Epithelial cell of proximal tubule (primary cell): Measurements from ENCODE around the gene ADARB2. TPM values are rescaled to one million over a fixed set of nuclear protein-coding genes. Genes with fewer than 3 reads are reported as not detected.
"Not testable (repeated sequence)": the region's sequence is repeated elsewhere in the genome, so short reads cannot be mapped to it uniquely, and the experiment has no call there.

Experiments used
- DNase-seq: peaks from one replicate; pipeline ENCODE4 v3.0.0-alpha.2; 2011; ENCODE audit warnings: low read depth
- H3K4me3 ChIP-seq: 2 replicates; pipeline ENCODE4 v1.5.1; 2011; ENCODE audit warnings: low read depth, mild to moderate bottlenecking, low read length
- total RNA-seq: library from RNA; depleted of rRNA; stranded (reverse); fragments of >200 nt; gene quantifications from 2 replicates; pipeline ENCODE4 v1.2.3, GENCODE V29; 2015
- TF ChIP-seq, protein P1 (sequence below): conservative IDR thresholded peaks from 2 replicates; pipeline ENCODE4 v1.5.1; 2012; ENCODE audit warnings: low read depth, mild to moderate bottlenecking, low read length

ADARB2 gene
- total RNA-seq, 1 donor from 2014 or later: 0.63 TPM

DNA sequence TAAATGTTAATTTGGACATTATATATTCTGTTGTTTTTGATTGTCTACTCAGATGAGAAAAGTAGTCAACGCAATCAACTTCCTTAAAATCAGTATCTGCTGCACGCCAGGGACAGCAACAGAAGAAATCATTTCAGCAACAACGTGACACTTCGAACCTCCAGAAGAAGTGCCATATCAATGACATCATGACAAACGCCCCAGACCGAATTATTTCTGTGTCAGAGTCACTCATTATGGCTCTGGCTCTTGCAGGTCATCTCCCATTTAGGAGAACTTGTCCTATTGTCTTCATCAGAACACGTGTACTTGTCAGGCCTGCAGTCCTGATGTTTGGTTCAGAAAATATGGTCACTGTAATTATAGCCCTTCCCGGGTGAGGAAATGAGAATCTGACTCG, 276.3 kb downstream of the ADARB2 start:
- H3K4me3 ChIP-seq: no peak overlapping the region
- no peak for DNase-seq
- TF ChIP-seq, protein P1, sequence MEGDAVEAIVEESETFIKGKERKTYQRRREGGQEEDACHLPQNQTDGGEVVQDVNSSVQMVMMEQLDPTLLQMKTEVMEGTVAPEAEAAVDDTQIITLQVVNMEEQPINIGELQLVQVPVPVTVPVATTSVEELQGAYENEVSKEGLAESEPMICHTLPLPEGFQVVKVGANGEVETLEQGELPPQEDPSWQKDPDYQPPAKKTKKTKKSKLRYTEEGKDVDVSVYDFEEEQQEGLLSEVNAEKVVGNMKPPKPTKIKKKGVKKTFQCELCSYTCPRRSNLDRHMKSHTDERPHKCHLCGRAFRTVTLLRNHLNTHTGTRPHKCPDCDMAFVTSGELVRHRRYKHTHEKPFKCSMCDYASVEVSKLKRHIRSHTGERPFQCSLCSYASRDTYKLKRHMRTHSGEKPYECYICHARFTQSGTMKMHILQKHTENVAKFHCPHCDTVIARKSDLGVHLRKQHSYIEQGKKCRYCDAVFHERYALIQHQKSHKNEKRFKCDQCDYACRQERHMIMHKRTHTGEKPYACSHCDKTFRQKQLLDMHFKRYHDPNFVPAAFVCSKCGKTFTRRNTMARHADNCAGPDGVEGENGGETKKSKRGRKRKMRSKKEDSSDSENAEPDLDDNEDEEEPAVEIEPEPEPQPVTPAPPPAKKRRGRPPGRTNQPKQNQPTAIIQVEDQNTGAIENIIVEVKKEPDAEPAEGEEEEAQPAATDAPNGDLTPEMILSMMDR: no peak

DNA sequence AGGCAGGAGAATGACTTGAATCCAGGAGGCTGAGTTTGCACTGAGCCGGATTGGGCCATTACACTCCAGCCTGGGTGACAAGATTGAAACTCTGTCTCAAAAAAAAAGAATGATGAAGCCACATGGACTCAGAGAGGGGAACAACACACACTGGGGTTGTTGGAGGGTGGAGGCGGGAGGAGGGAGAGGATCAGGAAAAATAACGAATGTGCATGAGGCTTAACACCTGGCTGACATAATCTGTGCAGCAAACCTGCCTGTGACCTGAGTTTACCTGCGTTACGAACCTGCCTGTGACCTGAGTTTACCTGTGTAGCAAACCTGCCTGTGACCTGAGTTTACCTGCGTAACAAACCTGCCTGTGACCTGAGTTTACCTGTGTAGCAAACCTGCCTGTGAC, 277.7 kb downstream of the ADARB2 start:
- H3K4me3 ChIP-seq, DNase-seq: not testable (repeated sequence)

DNA sequence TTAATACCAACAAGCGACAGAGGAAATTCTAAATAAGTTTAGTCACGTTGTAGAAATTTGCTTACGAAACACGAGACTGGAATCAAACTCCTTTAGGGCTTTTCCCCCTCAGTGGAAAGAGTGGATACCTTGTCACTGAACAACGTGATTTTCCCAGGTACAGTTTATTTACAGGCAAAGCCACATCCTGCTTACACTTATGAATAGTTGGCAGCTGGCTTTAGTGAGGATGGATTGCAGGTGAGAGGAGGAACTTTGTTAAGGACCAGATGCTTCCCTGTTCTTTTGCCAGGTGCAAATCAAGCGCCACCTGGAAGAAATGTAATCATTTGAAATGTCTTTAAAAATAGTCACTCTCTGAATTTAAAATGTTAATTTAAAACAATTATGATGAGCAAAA, 282.4 kb downstream of the ADARB2 start:
- DNase-seq: no peak
- H3K4me3 ChIP-seq: no peak overlapping the region
- TF ChIP-seq, protein P1: no peak

DNA sequence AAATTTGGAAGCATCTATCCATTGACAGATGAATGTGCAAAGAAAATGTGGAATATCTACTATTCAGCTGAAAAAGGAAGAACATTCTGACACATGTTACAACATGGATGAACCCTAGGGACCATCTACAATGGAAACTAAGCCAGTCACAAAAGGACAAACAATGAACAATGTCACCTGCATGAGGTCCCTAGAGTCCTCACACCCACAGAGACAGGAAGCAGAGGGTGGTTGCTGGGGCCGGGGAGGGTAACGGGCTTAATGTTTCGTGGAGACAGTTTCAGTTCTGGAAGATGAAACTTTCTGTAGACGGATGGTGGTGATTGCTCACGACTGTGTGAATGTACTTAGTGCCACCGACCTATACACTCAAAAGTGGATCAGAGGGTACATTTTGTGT, 282.9 kb downstream of the ADARB2 start:
- TF ChIP-seq, protein P1: no peak
- H3K4me3 ChIP-seq: no peak overlapping the region
- DNase-seq: no peak

DNA sequence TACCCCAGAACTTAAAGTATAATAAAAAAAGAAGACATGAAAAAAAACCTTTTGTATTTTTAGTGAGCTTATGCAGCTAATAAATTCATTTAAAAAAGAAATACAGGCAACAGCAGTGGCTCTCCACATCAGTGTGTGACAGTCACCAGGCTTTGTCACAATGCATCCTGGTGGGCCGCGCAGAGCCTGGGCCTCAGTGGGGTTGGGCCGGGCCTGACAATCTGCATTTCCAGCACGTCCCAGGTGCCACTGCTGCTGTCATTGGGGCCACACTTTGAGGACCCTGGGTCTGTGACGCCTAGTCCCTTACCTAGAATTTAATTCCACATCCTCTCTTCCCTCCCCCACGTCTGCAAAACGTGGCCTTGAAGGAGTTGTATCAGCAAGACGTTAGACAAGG, 284.5 kb downstream of the ADARB2 start:
- TF ChIP-seq, protein P1: no peak
- no peak for DNase-seq
- H3K4me3 ChIP-seq: no peak overlapping the region

DNA sequence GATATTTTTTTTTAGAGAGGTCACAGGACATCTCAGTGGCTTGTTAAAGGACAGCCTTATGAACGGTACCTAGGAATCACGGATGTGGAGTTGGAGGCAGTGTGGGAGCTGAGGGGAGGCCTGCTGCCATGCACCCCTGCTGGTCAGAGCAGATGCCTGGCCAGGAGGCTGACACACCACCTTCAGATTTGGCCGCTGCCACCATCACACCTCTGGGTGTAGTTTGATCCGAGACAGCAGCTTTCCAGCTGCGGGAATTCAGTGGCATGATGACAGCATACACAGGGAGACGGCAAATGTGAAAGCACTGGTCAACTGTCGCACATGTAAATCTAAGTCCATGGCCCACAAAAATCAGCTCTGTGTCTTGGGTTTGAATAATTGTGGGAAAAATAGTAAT, 285.4 kb downstream of the ADARB2 start:
- DNase-seq: no peak
- TF ChIP-seq, protein P1: no peak
- H3K4me3 ChIP-seq: no peak overlapping the region

DNA sequence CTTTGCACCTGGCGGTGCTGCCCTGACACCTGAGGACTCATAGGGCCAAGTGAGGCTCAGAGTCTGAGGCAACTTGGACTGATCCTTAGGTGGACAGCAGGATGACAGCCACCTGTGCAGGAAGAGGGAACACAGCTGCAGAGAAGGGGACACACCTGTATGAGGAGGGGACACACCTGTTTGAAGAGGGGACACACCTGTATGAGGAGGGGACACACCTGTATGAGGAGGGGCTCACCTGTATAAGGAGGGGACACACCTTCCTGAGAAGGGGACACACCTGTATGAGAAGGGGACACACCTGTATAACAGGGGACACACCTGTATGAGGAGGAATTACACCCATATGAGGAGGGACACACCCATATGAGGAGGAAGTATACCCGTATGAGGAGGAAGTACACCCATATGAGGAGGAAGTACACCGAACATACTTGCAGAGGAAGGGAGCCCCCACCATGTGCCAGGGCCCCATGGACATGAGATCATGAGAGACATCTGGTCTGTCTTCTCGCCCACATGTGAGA, 285.9 kb downstream of the ADARB2 start:
- DNase-seq: no peak
- TF ChIP-seq, protein P1: no peak
- no peak overlapping the region for H3K4me3 ChIP-seq
